Measurements from ENCODE around the gene PLEKHG1.

Gene PLEKHG1

DNA sequence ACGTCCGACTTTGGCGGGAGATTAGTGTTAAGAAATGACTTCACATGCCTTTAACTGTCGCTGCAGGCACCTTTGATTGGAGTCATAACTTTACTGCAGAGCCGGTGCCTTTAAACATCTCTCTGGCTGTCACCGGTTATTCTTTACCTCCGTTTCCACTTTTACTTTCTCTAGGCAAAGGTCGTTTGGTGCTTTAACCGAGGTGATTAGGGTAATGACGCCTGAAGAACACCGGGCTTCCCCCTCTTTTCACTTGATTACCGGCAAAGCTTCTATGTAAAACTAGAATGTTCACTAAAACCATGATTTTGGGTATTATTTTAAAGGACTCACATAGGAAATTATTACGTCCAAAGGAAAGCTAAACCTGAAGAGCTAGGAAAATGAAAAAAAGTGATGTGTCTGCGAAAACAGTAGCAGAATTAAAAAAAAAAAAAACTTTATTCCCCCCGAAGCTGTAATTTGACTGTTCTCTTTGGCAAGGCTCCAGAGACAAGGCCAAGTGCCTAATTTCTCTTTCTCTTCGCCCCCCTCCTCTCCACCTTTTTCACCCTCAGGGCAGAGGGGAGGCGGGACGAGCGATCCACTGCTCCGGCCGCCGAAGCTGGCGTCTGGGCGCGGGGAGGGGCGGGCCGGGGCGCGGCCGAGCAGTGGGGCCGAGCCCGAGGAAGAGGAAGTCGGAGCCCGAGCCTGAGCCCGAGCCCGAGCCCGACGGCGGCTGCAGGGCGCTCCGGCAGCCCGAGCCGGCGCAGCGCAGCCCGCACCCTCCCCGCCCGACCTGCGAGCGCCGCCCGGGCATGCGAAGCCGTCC lies at the start of gene PLEKHG1:
Gene PLEKHG1, plus strand, starts transcription at position 687 of the 811 bp plus-strand sequence. CDS start 133,797 bp downstream, outside the sequence.
- no peak within 1 kb of the TSS for H3K9ac ChIP-seq (ENCODE audit: low read depth, low read length)
- H3K9me3 ChIP-seq (ENCODE audit: control insufficient read depth, insufficient read depth, low read length): no peaks in the 10 kb centered on the region
- H3K4me1 ChIP-seq (ENCODE audit: control insufficient read depth, insufficient read depth, low read length): peaks cover 4% of the 10 kb centered on the region
- H3K4me3 ChIP-seq (ENCODE audit: low read depth, low read length): peak within 1 kb of the TSS; percentile 62
- H3K36me3 ChIP-seq (ENCODE audit: control insufficient read depth, insufficient read depth, low read length): no peaks in the 10 kb centered on the region
- peaks cover 63% of the 10 kb centered on the region for H3K27me3 ChIP-seq (ENCODE audit: control insufficient read depth, insufficient read depth, low read length)

DNA sequence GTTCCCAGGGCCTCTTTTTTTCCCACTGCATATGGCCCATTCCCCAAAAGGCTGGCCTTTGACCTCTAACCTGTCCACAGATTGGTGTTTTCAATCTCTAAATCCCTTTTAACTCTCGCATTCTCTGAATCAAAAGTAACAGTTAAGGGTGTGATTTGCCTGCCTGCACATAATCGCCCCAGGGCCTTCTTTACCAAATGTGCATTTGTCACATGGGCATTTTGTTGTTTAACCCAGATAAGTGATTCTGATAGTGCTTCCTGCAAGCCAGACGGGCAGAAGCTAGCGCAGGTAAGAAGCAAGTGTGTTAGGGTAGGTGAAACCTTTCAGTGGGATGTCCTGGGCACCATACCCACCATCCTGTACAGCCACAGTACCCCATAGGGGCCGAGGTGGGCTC lies 49.4 kb upstream of the PLEKHG1 start:
- Histone ChIP-seq H3K9me3 (ENCODE audit: control insufficient read depth, insufficient read depth, low read length) (no peaks in the 10 kb centered on the region), H3K4me3 (ENCODE audit: low read depth, low read length) (no peak overlapping the region), H3K4me1 (ENCODE audit: control insufficient read depth, insufficient read depth, low read length) (no peaks in the 10 kb centered on the region), H3K27me3 (ENCODE audit: control insufficient read depth, insufficient read depth, low read length) (no peaks in the 10 kb centered on the region), H3K9ac (ENCODE audit: low read depth, low read length) (no peak overlapping the region), H3K36me3 (ENCODE audit: control insufficient read depth, insufficient read depth, low read length) (no peaks in the 10 kb centered on the region)

DNA sequence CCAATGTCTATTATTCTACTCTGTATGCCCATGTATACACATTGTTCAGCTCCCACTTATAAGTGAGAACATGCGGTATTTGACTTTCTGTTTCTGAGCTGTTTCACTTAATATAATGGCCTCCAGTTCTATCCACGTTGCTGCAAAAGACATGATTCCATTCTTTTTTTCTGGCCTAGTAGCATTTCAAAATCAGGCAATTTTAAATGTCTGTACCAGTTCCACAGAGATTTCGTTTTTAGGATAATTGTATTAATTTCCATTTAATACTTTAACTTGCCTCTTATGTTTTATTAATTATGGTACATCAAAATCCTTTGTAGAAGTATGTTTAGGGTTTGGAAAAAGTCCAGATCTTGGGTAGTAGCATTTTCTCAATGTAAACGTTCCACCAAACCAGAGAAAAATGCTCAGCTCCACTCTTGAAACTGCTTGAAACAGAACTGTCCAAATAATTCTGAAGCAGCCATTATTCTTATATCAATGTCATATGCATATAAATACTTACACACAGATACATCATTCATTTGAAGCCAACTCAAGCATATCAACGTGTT lies 42.6 kb upstream of the PLEKHG1 start:
- Histone ChIP-seq H3K36me3 (ENCODE audit: control insufficient read depth, insufficient read depth, low read length) (no peaks in the 10 kb centered on the region), H3K9me3 (ENCODE audit: control insufficient read depth, insufficient read depth, low read length) (no peaks in the 10 kb centered on the region), H3K4me1 (ENCODE audit: control insufficient read depth, insufficient read depth, low read length) (no peaks in the 10 kb centered on the region), H3K27me3 (ENCODE audit: control insufficient read depth, insufficient read depth, low read length) (no peaks in the 10 kb centered on the region), H3K4me3 (ENCODE audit: low read depth, low read length) (no peak overlapping the region), H3K9ac (ENCODE audit: low read depth, low read length) (no peak overlapping the region)

DNA sequence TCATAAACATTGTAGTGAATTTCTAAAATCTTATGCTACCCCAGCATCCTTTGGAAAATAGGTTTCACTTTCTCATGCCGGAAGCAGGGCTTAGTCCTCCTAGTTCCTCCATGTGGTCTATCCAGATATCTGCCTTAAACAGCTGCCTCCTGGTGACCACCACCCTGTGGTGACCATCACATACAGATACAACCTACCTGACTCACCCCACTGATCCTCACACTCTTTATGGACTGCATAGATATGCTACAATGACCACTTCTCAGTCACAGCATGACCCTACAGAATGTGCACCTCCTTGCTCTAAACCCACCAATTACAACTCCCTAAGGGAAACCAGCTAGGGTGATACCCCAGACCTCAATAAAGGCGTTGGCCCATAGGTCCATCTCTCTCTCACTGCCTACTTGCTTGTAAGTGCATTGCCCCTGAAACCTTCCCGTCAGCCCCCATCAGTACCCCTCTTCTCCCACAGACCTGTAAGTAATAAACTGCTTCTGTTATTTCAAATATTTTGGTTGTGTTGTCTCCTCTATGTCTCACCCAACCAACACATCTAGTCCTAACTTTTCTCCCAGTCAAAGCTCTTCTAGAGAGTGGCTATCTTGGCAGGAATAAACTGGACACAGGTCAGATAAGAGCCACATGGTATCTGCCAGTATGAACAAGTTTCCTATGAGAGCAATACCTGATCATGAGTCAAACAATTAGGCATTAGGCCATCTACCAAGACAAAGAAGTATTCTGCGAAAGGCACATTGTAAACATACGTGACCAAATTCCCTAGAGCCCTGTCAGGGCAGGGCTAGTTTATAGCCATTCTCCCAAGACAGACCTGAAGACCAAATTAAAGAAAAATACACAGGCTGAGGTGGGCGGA lies 39.4 kb upstream of the PLEKHG1 start:
- H3K9me3 ChIP-seq (ENCODE audit: control insufficient read depth, insufficient read depth, low read length): no peaks in the 10 kb centered on the region
- no peaks in the 10 kb centered on the region for H3K27me3 ChIP-seq (ENCODE audit: control insufficient read depth, insufficient read depth, low read length)

DNA sequence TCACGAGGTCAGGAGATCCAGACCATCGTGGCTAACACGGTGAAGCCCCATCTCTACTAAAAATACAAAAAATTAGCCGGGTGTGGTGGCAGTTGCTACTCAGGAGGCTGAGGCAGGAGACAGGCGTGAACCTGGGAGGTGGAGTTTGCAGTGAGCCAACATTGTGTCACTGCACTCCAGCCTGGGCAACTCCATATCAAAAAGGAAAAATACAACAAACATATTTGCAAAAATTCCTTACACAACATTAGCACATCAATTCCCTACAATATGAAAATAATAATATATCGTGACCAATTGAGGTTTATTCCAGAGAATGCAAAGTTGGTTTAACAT lies 38.8 kb upstream of the PLEKHG1 start:
- Histone ChIP-seq H3K9me3 (ENCODE audit: control insufficient read depth, insufficient read depth, low read length) (no peaks in the 10 kb centered on the region), H3K36me3 (ENCODE audit: control insufficient read depth, insufficient read depth, low read length) (no peaks in the 10 kb centered on the region), H3K4me3 (ENCODE audit: low read depth, low read length) (no peak overlapping the region), H3K4me1 (ENCODE audit: control insufficient read depth, insufficient read depth, low read length) (no peaks in the 10 kb centered on the region), H3K27me3 (ENCODE audit: control insufficient read depth, insufficient read depth, low read length) (no peaks in the 10 kb centered on the region), H3K9ac (ENCODE audit: low read depth, low read length) (no peak overlapping the region)

More for the DNA sequence above, 39.4 kb upstream of the PLEKHG1 start:
- no peaks in the 10 kb centered on the region for H3K36me3 ChIP-seq (ENCODE audit: control insufficient read depth, insufficient read depth, low read length)
- no peaks in the 10 kb centered on the region for H3K4me1 ChIP-seq (ENCODE audit: control insufficient read depth, insufficient read depth, low read length)
- no peak overlapping the region for H3K9ac ChIP-seq (ENCODE audit: low read depth, low read length)
- H3K4me3 ChIP-seq (ENCODE audit: low read depth, low read length): no peak overlapping the region

DNA sequence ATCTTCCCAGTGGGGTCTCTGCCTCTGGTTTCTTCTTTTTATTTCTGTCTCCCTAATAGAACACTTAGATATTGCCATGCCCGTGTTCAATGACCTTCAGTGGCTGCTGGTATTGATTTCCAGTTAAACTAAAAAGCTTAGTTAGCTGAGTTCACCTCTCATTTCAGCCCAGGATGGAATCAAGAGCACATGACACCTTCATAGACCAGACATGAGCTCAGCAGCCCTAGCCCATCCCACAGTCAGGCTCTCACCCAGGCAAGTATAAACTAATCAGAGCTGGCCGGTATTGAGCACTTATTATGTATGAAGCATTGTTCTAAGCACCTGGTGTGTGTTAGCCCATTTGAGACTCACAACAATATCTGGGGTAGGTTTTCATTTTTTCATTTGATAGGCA lies 33.7 kb upstream of the PLEKHG1 start:
- no peaks in the 10 kb centered on the region for H3K4me1 ChIP-seq (ENCODE audit: control insufficient read depth, insufficient read depth, low read length)
- H3K4me3 ChIP-seq (ENCODE audit: low read depth, low read length): no peak overlapping the region
- peaks cover 1% of the 10 kb centered on the region for H3K27me3 ChIP-seq (ENCODE audit: control insufficient read depth, insufficient read depth, low read length)
- no peaks in the 10 kb centered on the region for H3K9me3 ChIP-seq (ENCODE audit: control insufficient read depth, insufficient read depth, low read length)
- H3K9ac ChIP-seq (ENCODE audit: low read depth, low read length): no peak overlapping the region
- no peaks in the 10 kb centered on the region for H3K36me3 ChIP-seq (ENCODE audit: control insufficient read depth, insufficient read depth, low read length)

DNA sequence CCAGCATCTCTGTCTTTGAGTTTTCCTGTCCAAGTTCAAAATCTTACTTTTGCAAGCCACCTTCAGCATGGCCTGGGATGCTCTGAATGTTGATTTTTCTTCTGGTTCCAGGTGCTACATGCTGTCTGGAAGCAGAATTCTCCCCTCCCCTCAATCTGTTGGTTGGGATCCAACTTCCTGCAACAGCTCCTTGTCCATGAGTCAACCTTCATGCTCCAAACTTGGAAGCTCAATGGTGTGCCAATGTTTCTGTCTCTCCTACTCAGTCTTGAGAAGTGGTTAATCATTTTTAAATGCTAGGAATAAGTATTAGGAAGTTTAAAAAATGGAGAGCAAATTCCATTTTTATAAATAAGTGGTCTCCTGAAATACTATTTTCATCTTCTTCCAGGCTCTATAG lies 33.2 kb upstream of the PLEKHG1 start:
- Histone ChIP-seq H3K27me3 (ENCODE audit: control insufficient read depth, insufficient read depth, low read length) (peaks cover 2% of the 10 kb centered on the region), H3K36me3 (ENCODE audit: control insufficient read depth, insufficient read depth, low read length) (no peaks in the 10 kb centered on the region), H3K4me1 (ENCODE audit: control insufficient read depth, insufficient read depth, low read length) (no peaks in the 10 kb centered on the region), H3K9me3 (ENCODE audit: control insufficient read depth, insufficient read depth, low read length) (no peaks in the 10 kb centered on the region), H3K9ac (ENCODE audit: low read depth, low read length) (no peak overlapping the region), H3K4me3 (ENCODE audit: low read depth, low read length) (no peak overlapping the region)

DNA sequence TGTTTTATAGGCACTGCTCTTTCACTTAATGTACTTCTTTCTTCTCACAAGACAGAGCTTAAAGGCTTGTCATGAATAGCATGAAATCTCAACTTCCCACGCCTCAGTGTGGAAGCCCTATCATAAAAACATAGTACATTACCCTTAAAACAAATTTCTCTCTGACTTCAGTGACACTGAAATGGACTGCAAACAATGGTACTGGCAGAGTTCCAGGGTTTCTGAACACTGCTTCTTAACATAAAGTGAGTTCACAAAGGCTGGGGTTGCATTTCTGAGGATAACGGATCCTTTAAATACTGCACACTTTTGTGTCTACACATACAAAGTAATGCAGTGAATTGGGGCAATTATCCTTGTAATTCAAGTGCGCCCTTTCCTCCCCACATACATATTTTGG lies 32.3 kb upstream of the PLEKHG1 start:
- no peaks in the 10 kb centered on the region for H3K36me3 ChIP-seq (ENCODE audit: control insufficient read depth, insufficient read depth, low read length)
- peaks cover 2% of the 10 kb centered on the region for H3K27me3 ChIP-seq (ENCODE audit: control insufficient read depth, insufficient read depth, low read length)
- no peaks in the 10 kb centered on the region for H3K4me1 ChIP-seq (ENCODE audit: control insufficient read depth, insufficient read depth, low read length)
- H3K9me3 ChIP-seq (ENCODE audit: control insufficient read depth, insufficient read depth, low read length): no peaks in the 10 kb centered on the region
- H3K9ac ChIP-seq (ENCODE audit: low read depth, low read length): no peak overlapping the region
- no peak overlapping the region for H3K4me3 ChIP-seq (ENCODE audit: low read depth, low read length)

DNA sequence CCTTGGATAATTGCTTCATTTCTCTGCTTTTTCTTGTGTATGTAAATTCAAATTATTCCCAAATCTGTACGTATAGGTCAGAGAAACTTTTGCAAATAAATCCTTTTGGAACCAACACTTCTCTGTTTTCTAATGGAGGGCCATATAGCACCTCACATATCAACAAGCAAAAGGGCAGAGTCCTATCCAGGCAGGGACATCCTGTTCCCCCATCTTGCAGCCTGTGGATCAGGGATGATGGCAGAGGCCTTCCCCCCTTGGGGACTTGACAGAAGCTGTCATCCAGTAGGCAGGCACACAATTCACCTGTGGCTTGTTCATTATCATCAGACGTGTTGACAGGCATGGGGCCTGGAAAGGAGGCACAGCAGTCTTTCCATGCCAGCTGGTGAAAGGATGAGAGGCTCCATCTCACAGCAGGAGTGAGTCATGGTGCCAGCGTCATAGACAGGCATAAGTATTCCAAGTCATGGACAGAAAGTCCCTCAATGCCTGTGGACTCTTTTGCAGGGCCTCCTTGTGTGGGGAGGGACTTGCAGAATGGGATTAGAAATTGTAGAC lies 31.8 kb upstream of the PLEKHG1 start:
- no peaks in the 10 kb centered on the region for H3K36me3 ChIP-seq (ENCODE audit: control insufficient read depth, insufficient read depth, low read length)

DNA sequence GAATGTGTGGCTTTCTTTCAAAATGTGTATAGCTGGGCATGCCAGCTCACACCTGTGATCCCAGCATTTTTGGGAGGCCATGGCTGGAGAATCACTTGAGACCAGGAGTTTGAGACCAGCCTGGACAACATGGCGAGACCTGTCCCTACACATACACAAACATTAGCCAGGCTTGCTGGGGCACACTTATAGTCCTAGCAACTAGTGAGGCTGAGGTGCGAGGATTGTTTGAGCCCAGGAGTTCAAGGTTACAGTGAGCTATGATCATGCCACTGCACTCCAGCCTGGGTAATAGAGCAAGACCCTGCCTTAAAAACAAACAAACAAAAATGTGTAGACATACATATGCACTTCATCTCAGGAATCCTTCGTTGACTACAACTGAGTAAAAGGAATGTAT lies 31.1 kb upstream of the PLEKHG1 start:
- Histone ChIP-seq H3K27me3 (ENCODE audit: control insufficient read depth, insufficient read depth, low read length) (peaks cover 2% of the 10 kb centered on the region), H3K4me1 (ENCODE audit: control insufficient read depth, insufficient read depth, low read length) (no peaks in the 10 kb centered on the region), H3K9me3 (ENCODE audit: control insufficient read depth, insufficient read depth, low read length) (no peaks in the 10 kb centered on the region), H3K9ac (ENCODE audit: low read depth, low read length) (no peak overlapping the region), H3K36me3 (ENCODE audit: control insufficient read depth, insufficient read depth, low read length) (no peaks in the 10 kb centered on the region), H3K4me3 (ENCODE audit: low read depth, low read length) (no peak overlapping the region)

More for the DNA sequence above, 31.8 kb upstream of the PLEKHG1 start:
- Histone ChIP-seq H3K9me3 (ENCODE audit: control insufficient read depth, insufficient read depth, low read length) (no peaks in the 10 kb centered on the region), H3K27me3 (ENCODE audit: control insufficient read depth, insufficient read depth, low read length) (peaks cover 2% of the 10 kb centered on the region), H3K9ac (ENCODE audit: low read depth, low read length) (no peak overlapping the region), H3K4me3 (ENCODE audit: low read depth, low read length) (no peak overlapping the region), H3K4me1 (ENCODE audit: control insufficient read depth, insufficient read depth, low read length) (no peaks in the 10 kb centered on the region)

DNA sequence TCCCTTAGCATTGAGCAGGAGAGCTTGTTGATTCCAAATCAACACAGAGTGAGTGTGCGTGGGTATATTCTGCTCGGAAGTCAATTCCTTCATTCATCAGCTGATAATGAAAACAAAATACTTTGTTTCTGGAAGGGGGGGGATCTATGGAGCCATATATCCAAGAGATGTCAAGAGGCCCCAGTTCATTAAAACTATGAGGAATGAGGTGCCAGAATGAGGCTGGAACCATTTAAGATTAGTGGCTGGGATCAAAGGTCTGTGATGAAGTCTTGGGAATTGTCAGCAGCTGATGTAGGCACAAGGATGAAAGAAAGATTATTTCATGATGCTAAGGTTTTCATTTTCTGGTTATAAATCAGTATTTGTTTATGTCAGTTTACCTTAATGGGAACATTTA lies 30.5 kb upstream of the PLEKHG1 start:
- Histone ChIP-seq H3K9ac (ENCODE audit: low read depth, low read length) (no peak overlapping the region), H3K9me3 (ENCODE audit: control insufficient read depth, insufficient read depth, low read length) (no peaks in the 10 kb centered on the region), H3K27me3 (ENCODE audit: control insufficient read depth, insufficient read depth, low read length) (peaks cover 2% of the 10 kb centered on the region), H3K36me3 (ENCODE audit: control insufficient read depth, insufficient read depth, low read length) (no peaks in the 10 kb centered on the region), H3K4me3 (ENCODE audit: low read depth, low read length) (no peak overlapping the region), H3K4me1 (ENCODE audit: control insufficient read depth, insufficient read depth, low read length) (no peaks in the 10 kb centered on the region)
